ENCODE data around the gene ANKRD63. TPM values are rescaled to one million over a fixed set of nuclear protein-coding genes. Genes with fewer than 3 reads are reported as not detected.

Gene ANKRD63
- total RNA-seq, 1 experiment from 2014 or later, result 1.2 TPM

DNA sequence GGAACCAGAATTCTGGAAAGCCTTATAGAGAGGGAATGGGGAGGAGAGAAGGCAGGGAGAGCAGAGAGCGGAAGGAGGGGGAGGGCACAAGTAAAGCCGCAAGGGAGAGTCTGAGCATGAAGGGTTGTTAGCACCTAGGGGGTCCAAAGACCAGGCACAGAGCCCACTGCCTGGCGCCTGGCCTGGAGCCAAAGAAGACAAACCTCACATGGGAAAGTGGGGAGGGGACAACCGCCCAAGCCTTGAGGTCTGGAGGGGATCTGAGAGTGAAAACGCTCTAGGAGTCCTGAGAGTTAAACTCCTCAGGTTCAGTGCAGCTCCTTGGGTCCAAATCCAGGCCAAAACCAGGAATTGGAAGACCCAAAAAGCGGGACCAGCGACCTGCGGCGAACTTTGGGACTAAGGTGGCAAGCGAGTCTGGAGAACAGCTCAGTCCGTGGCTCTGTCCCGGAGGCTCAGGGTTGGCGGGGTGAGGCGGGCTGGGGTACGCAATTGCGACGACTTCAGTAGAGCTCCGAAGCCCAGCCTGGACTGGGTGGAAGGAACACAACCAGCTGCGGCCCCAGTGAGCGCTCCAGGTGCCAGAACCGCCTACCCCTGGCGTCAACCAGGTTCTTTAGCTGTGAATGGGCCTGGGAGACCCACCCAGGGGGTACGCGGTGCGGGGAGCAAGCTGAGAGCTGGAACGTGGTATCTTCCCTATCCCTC, 39.8 kb upstream of the ANKRD63 start:
- Histone ChIP-seq H3K27ac (ENCODE audit: low read length) (no peak overlapping the region), H3K4me3 (ENCODE audit: low read length) (peak overlapping the region; percentile 63), H3K9me3 (ENCODE audit: low read length) (no peaks in the 10 kb centered on the region), H3K9me2 (replicated peaks; ENCODE audit: low read length) (no peaks in the 10 kb centered on the region), H3K27me3 (ENCODE audit: low read length) (no peaks in the 10 kb centered on the region), H3K4me2 (ENCODE audit: low read length) (peak overlapping the region; percentile 79), H3K9ac (ENCODE audit: low read length) (no peak overlapping the region), H3K79me2 (ENCODE audit: low read length) (peaks cover 23% of the 10 kb centered on the region), H2AFZ (ENCODE audit: low read length) (peak overlapping the region; percentile 73), H3F3A (ENCODE audit: low read length, unreplicated experiment) (no peaks in the 10 kb centered on the region), H4K20me1 (ENCODE audit: low read length) (peaks cover 12% of the 10 kb centered on the region; the same call in 1 of the 2 replicates), H3K36me3 (ENCODE audit: low read depth, low read length) (no peaks in the 10 kb centered on the region), H3K4me1 (ENCODE audit: insufficient read depth, low read length) (peaks cover 14% of the 10 kb centered on the region)
- intact Hi-C loops (cut with micrococcal nuclease), result no loop called here
- DNase-seq (no peak), ATAC-seq (no peak)
- BruUV-seq (replicated peaks), result no TSS peak
- CTCF ChIA-PET, result interaction anchor here (0.6 to 1.4 kb wide), 6 partner anchors 16 to 99 kb away, joined by 3 to 7 read pairs (median 4); partner anchors contain the start of gene CCDC9B
- POLR2A ChIA-PET (ENCODE audit: unreplicated experiment), result interaction anchor here (0.6 kb wide), 1 partner anchor 19 kb away, joined by 3 read pairs; no protein-coding TSS in a partner anchor
- TF ChIP-seq, protein P1, sequence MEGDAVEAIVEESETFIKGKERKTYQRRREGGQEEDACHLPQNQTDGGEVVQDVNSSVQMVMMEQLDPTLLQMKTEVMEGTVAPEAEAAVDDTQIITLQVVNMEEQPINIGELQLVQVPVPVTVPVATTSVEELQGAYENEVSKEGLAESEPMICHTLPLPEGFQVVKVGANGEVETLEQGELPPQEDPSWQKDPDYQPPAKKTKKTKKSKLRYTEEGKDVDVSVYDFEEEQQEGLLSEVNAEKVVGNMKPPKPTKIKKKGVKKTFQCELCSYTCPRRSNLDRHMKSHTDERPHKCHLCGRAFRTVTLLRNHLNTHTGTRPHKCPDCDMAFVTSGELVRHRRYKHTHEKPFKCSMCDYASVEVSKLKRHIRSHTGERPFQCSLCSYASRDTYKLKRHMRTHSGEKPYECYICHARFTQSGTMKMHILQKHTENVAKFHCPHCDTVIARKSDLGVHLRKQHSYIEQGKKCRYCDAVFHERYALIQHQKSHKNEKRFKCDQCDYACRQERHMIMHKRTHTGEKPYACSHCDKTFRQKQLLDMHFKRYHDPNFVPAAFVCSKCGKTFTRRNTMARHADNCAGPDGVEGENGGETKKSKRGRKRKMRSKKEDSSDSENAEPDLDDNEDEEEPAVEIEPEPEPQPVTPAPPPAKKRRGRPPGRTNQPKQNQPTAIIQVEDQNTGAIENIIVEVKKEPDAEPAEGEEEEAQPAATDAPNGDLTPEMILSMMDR (conservative IDR thresholded peaks at IDR 0.05; ENCODE audit: low read depth, low read length), result no peak
- TF ChIP-seq EZH2 (IDR thresholded peaks at IDR 0.05; ENCODE audit: low read length, unreplicated experiment), result no peak
- no peak for TF ChIP-seq EZH2phosphoT487 (IDR thresholded peaks at IDR 0.05; ENCODE audit: borderline replicate concordance, low read length)

DNA sequence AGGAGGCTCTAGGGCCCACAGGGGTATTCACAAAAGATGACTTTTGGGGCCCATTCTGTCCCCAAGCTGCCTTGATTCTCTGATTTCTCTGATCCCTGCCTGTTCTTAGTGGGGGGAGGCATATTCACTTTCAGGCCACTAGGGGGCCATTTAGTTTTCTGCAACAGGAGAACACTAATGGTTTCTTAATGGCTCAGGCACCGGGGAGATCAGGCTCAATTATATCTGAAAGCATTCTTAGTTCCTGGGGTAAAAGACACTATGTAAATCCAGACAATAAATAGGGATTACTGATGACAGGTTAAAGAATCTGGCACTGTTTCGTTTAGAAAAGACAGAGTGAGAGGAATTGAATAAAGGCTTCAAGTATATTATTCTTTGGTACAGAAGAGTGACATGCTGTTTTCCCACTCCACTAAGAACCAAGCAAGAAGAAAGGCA, 38.1 kb upstream of the ANKRD63 start:
- Histone ChIP-seq H4K20me1 (ENCODE audit: low read length) (peaks cover 11% of the 10 kb centered on the region; the same call in 1 of the 2 replicates), H2AFZ (ENCODE audit: low read length) (no peak overlapping the region), H3K4me2 (ENCODE audit: low read length) (no peak overlapping the region), H3F3A (ENCODE audit: low read length, unreplicated experiment) (no peaks in the 10 kb centered on the region), H3K9me3 (ENCODE audit: low read length) (no peaks in the 10 kb centered on the region), H3K4me3 (ENCODE audit: low read length) (no peak overlapping the region), H3K4me1 (ENCODE audit: insufficient read depth, low read length) (peaks cover 12% of the 10 kb centered on the region), H3K27ac (ENCODE audit: low read length) (no peak overlapping the region), H3K27me3 (ENCODE audit: low read length) (no peaks in the 10 kb centered on the region), H3K79me2 (ENCODE audit: low read length) (peaks cover 18% of the 10 kb centered on the region), H3K36me3 (ENCODE audit: low read depth, low read length) (no peaks in the 10 kb centered on the region), H3K9ac (ENCODE audit: low read length) (no peak overlapping the region), H3K9me2 (replicated peaks; ENCODE audit: low read length) (no peaks in the 10 kb centered on the region)
- peak; percentile 23; the same call in 1 of the 2 replicates for ATAC-seq
- peak; percentile 79 for DNase-seq
- no TSS peak for BruUV-seq (replicated peaks)
- ChIA-PET POLR2A (ENCODE audit: unreplicated experiment) (no interaction called here), CTCF (interaction anchor here (0.6 kb wide), 1 partner anchor 55 kb away, joined by 3 read pairs; no protein-coding TSS in a partner anchor)
- TF ChIP-seq, protein P1 (conservative IDR thresholded peaks at IDR 0.05; ENCODE audit: low read depth, low read length), result peak; percentile 90
- TF ChIP-seq EZH2phosphoT487 (IDR thresholded peaks at IDR 0.05; ENCODE audit: borderline replicate concordance, low read length) (no peak), EZH2 (IDR thresholded peaks at IDR 0.05; ENCODE audit: low read length, unreplicated experiment) (no peak)
- intact Hi-C loops (cut with micrococcal nuclease), result loop anchor here (1.0 kb wide), 3 partner anchors 17 to 100 kb away; no protein-coding TSS in a partner anchor

DNA sequence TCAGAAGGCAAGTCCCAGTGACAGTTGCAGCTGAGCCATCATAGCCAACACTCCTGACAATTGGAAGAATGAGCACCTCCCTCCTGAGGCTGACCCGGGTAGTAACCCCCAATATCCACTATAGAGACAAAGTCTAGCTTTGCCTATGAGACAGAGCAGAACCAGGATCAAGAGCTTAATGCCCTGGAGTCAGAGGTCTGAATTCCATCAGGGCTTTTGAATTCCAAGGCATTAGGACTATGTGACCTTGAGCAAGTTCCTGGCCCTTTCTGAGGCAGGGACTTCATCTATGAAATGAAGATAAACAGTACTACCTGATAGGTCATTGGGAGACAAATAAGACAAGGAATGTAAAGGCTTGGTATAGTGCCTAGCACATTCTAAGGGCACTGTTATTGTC, 37.5 kb upstream of the ANKRD63 start:
- H2AFZ ChIP-seq (ENCODE audit: low read length), result no peak overlapping the region
- no peak overlapping the region for H3K27ac ChIP-seq (ENCODE audit: low read length)
- peaks cover 7% of the 10 kb centered on the region for H3K4me1 ChIP-seq (ENCODE audit: insufficient read depth, low read length)
- ATAC-seq (no peak), DNase-seq (no peak)
- H3K79me2 ChIP-seq (ENCODE audit: low read length), result peaks cover 12% of the 10 kb centered on the region
- no peaks in the 10 kb centered on the region for H3K9me2 ChIP-seq (replicated peaks; ENCODE audit: low read length)
- H3K36me3 ChIP-seq (ENCODE audit: low read depth, low read length), result no peaks in the 10 kb centered on the region
- intact Hi-C loops (cut with micrococcal nuclease), result no loop called here
- H4K20me1 ChIP-seq (ENCODE audit: low read length), result peaks cover 6% of the 10 kb centered on the region; the same call in 1 of the 2 replicates
- no peaks in the 10 kb centered on the region for H3K9me3 ChIP-seq (ENCODE audit: low read length)
- TF ChIP-seq EZH2 (IDR thresholded peaks at IDR 0.05; ENCODE audit: low read length, unreplicated experiment), result no peak
- no peak for TF ChIP-seq EZH2phosphoT487 (IDR thresholded peaks at IDR 0.05; ENCODE audit: borderline replicate concordance, low read length)
- TF ChIP-seq, protein P1 (conservative IDR thresholded peaks at IDR 0.05; ENCODE audit: low read depth, low read length), result no peak
- H3F3A ChIP-seq (ENCODE audit: low read length, unreplicated experiment), result no peaks in the 10 kb centered on the region
- CTCF ChIA-PET, result interaction anchor here (0.5 to 0.6 kb wide), 2 partner anchors 56 to 103 kb away, joined by 3 read pairs; no protein-coding TSS in a partner anchor
- no peak overlapping the region for H3K9ac ChIP-seq (ENCODE audit: low read length)
- H3K27me3 ChIP-seq (ENCODE audit: low read length), result no peaks in the 10 kb centered on the region
- H3K4me3 ChIP-seq (ENCODE audit: low read length), result no peak overlapping the region
- no peak overlapping the region for H3K4me2 ChIP-seq (ENCODE audit: low read length)
- no TSS peak for BruUV-seq (replicated peaks)
- POLR2A ChIA-PET (ENCODE audit: unreplicated experiment), result no interaction called here
